ENCODE results near the gene GFOD2. TPM values are rescaled to one million over a fixed set of nuclear protein-coding genes. Genes with fewer than 3 reads are reported as not detected.

The GFOD2 gene
- total RNA-seq, 6 experiments from 2014 or later: 14.4 to 19.4 (median 16.9) TPM

DNA sequence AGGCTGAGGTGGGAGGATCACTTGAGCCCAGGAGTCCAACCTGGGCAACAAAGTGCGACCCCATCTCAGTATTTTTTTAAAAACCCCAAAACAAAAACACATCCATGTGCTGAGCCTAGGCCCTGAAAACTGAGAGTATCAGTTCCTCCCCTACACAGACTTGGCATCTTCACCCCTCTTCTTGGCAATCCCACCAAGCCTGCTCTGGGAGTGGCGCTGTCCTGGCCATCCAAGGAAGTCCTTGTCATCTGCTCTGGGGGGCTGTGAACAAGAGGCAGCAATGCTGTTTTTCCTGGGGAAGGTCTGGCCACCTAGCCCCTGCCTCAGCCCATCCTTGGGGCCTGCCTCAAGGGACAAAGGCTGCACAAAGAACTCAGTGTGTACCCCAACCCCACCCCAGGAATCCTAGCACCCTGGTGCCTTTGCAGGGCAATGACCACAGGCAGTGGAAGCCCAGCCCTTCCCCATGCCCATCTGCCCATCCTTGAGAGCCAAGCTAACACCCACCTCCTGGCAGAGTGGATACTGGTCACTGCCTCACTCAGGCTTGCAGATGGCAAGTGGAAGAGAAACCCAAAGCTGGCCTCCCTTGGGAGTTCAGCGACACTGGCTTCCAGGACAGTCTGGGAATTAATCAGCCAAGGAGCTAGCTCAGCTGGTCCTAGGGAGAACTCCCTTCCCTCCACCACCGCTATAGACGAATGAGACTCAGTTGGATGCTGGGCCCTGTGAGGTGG lies 14.8 kb upstream of the GFOD2 start:
- peaks cover 9% of the 10 kb centered on the region for H3K36me3 Mint-ChIP-seq (ENCODE audit: low read depth)
- H3K4me1 Mint-ChIP-seq (ENCODE audit: low read depth): no peaks in the 10 kb centered on the region
- H3K9me3 Mint-ChIP-seq: no peaks in the 10 kb centered on the region
- DNase-seq: no peak
- TF ChIP-seq, protein P1, sequence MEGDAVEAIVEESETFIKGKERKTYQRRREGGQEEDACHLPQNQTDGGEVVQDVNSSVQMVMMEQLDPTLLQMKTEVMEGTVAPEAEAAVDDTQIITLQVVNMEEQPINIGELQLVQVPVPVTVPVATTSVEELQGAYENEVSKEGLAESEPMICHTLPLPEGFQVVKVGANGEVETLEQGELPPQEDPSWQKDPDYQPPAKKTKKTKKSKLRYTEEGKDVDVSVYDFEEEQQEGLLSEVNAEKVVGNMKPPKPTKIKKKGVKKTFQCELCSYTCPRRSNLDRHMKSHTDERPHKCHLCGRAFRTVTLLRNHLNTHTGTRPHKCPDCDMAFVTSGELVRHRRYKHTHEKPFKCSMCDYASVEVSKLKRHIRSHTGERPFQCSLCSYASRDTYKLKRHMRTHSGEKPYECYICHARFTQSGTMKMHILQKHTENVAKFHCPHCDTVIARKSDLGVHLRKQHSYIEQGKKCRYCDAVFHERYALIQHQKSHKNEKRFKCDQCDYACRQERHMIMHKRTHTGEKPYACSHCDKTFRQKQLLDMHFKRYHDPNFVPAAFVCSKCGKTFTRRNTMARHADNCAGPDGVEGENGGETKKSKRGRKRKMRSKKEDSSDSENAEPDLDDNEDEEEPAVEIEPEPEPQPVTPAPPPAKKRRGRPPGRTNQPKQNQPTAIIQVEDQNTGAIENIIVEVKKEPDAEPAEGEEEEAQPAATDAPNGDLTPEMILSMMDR (IDR thresholded peaks at IDR 0.05): no peak
- H3K27ac Mint-ChIP-seq: no peak overlapping the region
- H3K27me3 Mint-ChIP-seq (ENCODE audit: insufficient read depth): no peaks in the 10 kb centered on the region; the same call in 1 of the 2 replicates
- H3K4me3 Mint-ChIP-seq: no peak overlapping the region

DNA sequence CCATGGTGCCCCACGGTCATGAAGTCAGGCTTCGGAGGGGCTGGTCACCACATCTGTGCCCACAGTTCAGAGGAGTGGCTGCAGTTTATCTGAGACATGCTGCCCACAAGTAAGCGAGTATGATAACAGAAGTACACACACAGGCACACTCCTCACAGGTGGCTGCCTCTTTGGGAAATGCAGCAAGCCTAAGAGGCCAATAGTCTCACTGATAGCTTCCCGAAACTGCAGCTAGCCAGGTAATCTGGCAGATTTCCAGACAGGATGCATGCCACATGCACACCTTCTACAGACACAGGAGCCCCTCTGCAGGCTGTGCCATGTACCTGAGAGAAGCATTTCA lies 12.6 kb upstream of the GFOD2 start:
- DNase-seq: no peak
- H3K36me3 Mint-ChIP-seq (ENCODE audit: low read depth): peaks cover 11% of the 10 kb centered on the region
- no peak overlapping the region for H3K4me3 Mint-ChIP-seq
- H3K4me1 Mint-ChIP-seq (ENCODE audit: low read depth): no peaks in the 10 kb centered on the region
- no peak overlapping the region for H3K27ac Mint-ChIP-seq
- no peaks in the 10 kb centered on the region; the same call in 1 of the 2 replicates for H3K27me3 Mint-ChIP-seq (ENCODE audit: insufficient read depth)
- TF ChIP-seq, protein P1 (IDR thresholded peaks at IDR 0.05): no peak
- H3K9me3 Mint-ChIP-seq: no peaks in the 10 kb centered on the region

DNA sequence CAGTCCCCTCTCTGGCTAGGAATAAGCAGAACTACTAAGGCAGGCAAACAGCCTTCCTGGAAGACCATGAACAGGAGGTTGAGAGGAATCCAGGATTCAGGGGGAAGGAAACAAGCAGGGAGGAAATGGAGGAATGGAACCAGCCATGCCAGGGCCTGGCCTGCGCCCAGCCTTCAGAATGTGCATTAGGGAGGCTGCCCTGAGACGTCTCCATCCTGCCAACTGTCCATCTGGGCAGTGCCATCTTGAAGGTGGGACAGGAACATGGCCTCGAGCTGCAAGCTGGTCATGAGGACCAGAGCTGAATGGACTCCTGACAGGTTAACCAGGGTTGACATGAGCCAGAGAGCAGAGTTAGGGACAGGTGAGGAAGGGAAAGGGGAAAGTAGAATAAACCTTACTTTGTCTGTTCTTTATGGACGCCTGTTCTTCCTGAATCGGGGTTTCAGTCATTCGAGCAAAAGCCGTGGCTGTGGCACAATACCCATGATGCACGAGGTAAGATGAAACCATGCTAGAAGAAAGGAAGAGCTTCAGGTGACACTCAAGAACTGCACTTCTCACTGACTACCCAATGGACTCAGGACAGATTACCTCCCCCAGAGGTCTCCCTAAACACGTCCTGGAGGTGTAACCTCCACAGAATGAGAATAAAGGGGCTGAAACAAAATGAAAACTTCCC lies 12.1 kb upstream of the GFOD2 start:
- H3K9me3 Mint-ChIP-seq: no peaks in the 10 kb centered on the region
- H3K36me3 Mint-ChIP-seq (ENCODE audit: low read depth): peaks cover 11% of the 10 kb centered on the region
- H3K27me3 Mint-ChIP-seq (ENCODE audit: insufficient read depth): no peaks in the 10 kb centered on the region; the same call in 1 of the 2 replicates
- H3K27ac Mint-ChIP-seq: no peak overlapping the region
- no peak for DNase-seq
- no peak overlapping the region for H3K4me3 Mint-ChIP-seq
- H3K4me1 Mint-ChIP-seq (ENCODE audit: low read depth): peaks cover 3% of the 10 kb centered on the region
- TF ChIP-seq, protein P1 (IDR thresholded peaks at IDR 0.05): no peak

DNA sequence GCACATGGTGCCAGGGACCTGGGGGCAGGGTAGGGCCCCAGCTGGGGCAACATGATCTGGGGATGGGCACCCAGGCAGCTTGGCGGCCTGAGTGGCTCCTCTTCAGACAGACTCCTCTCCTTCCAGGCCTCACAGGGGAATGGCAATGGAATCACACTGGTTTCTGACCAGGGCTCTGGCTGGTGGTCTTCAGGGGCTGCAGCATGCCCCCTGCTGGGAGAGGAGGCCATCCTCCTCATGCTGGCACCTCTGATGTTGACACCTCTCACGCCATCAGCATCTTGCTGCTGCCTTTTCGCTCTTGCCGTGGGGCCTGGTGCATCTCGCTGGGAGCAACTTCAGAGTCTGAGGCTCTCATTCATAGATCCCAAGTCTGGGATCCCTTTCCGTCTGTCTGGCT lies 11.2 kb upstream of the GFOD2 start:
- H3K27ac Mint-ChIP-seq: no peak overlapping the region
- TF ChIP-seq, protein P1 (IDR thresholded peaks at IDR 0.05): no peak
- no peak for DNase-seq
- H3K36me3 Mint-ChIP-seq (ENCODE audit: low read depth): peaks cover 11% of the 10 kb centered on the region
- H3K4me3 Mint-ChIP-seq: no peak overlapping the region
- H3K4me1 Mint-ChIP-seq (ENCODE audit: low read depth): peaks cover 7% of the 10 kb centered on the region
- no peaks in the 10 kb centered on the region for H3K9me3 Mint-ChIP-seq
- H3K27me3 Mint-ChIP-seq (ENCODE audit: insufficient read depth): no peaks in the 10 kb centered on the region; the same call in 1 of the 2 replicates

DNA sequence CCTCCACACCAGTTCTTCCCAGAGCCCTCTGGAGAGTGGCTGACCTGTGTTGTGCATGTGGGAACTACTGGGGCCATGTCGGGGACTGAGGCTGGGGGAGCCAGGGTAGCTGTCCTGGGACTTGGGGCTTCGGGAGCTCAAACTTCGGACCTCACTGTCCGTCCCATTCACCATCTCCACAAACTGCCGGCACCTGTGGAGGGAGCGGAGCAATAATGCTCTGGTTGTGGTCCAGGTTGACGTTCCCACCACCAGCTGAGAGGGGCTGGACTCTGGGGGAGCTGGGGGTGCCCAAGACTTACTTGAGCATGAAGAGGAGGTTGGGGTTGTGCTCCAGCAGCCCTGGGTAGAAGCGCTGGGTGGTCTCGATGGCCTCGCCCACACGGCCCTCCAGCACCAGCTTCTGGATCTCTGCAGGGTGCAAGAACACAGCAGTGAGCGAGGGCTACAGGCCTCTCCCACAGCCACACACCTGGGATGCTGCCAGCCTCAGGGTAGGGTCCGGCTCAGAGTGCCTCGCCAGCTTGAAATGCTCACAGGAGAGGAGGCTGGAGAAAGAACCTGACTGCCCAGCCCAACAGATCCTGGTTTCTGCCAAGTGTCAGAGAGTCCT lies 10.6 kb upstream of the GFOD2 start:
- Mint-ChIP-seq H3K36me3 (ENCODE audit: low read depth) (peaks cover 11% of the 10 kb centered on the region), H3K27me3 (ENCODE audit: insufficient read depth) (no peaks in the 10 kb centered on the region; the same call in 1 of the 2 replicates), H3K4me1 (ENCODE audit: low read depth) (peaks cover 7% of the 10 kb centered on the region), H3K9me3 (no peaks in the 10 kb centered on the region), H3K4me3 (no peak overlapping the region), H3K27ac (no peak overlapping the region)
- TF ChIP-seq, protein P1 (IDR thresholded peaks at IDR 0.05): no peak
- DNase-seq: no peak

Data from HFFc6 (cell line).